CD14-positive monocyte (primary cell): Measurements from ENCODE around the gene FUT8. TPM values are rescaled to one million over a fixed set of nuclear protein-coding genes. Genes with fewer than 3 reads are reported as not detected.

Source experiments
- DNase-seq, 3 donors: peaks; one replicate each; pipeline ENCODE4 v3.0.0-alpha.2; 2011 to 2022
- H2AFZ ChIP-seq: 2 replicates; pipeline ENCODE4 v1.6.0; 2012; ENCODE audit warnings: mild to moderate bottlenecking, low read depth, low read length, inconsistent platforms; ENCODE audit not compliant: insufficient read depth, poor library complexity, severe bottlenecking
- H3K27ac ChIP-seq, 2 donors: 1 replicate in 1 of 2; 2 replicates in 1 of 2; pipeline ENCODE4 v1.5.1; 2012 to 2013; ENCODE audit warnings: low read length in 2 of 2, control low read depth in 1 of 2, inconsistent platforms in 1 of 2, low read depth in 1 of 2, mild to moderate bottlenecking in 1 of 2
- H3K27me3 ChIP-seq, 2 donors: one replicate each; pipeline versions ENCODE4 v1.6.0 to v1.6.1; 2011 to 2013; ENCODE audit warnings: low read length in 2 of 2; ENCODE audit not compliant: control insufficient read depth in 2 of 2, insufficient read depth in 2 of 2
- H3K36me3 ChIP-seq, 2 donors: replicated peaks in 1 of 2; 1 replicate in 1 of 2; 2 replicates in 1 of 2; pipeline versions ENCODE4 v1.5.1 to v1.6.1; 2012 to 2013; ENCODE audit warnings: low read length in 2 of 2, control low read depth in 1 of 2, inconsistent platforms in 1 of 2, mild to moderate bottlenecking in 1 of 2; ENCODE audit not compliant: insufficient read depth in 2 of 2, control insufficient read depth in 1 of 2
- H3K4me1 ChIP-seq, 2 donors: 1 replicate in 1 of 2; 2 replicates in 1 of 2; pipeline versions ENCODE4 v1.5.1 to v1.6.1; 2012 to 2013; ENCODE audit warnings: low read length in 2 of 2, control low read depth in 1 of 2, inconsistent platforms in 1 of 2, mild to moderate bottlenecking in 1 of 2, moderate library complexity in 1 of 2; ENCODE audit not compliant: insufficient read depth in 2 of 2, control insufficient read depth in 1 of 2
- H3K4me2 ChIP-seq: replicated peaks from 2 replicates; pipeline ENCODE3; 2012; ENCODE audit warnings: low read length, moderate library complexity, mild to moderate bottlenecking; ENCODE audit not compliant: poor library complexity, severe bottlenecking; ENCODE audit errors: extremely low read depth
- H3K4me3 ChIP-seq, 3 experiments: fragments of 200-600 bp in 1 of 3; sonication (generic) in 1 of 3; replicated peaks in 1 of 3; 1 replicate in 2 of 3; 2 replicates in 1 of 3; pipeline ENCODE4 v1.5.1; 2011 to 2013; ENCODE audit warnings: low read length in 3 of 3, mild to moderate bottlenecking in 3 of 3, control low read depth in 2 of 3, low read depth in 2 of 3, inconsistent platforms in 1 of 3, moderate library complexity in 1 of 3
- H3K79me2 ChIP-seq: 2 replicates; pipeline ENCODE4 v1.6.0; 2012; ENCODE audit warnings: mild to moderate bottlenecking, control low read depth, inconsistent platforms, low read length, moderate library complexity; ENCODE audit not compliant: insufficient read depth
- H3K9ac ChIP-seq: 2 replicates; pipeline ENCODE4 v1.6.0; 2017; ENCODE audit warnings: low read length, mild to moderate bottlenecking; ENCODE audit not compliant: insufficient read depth, poor library complexity, severe bottlenecking
- H3K9me3 ChIP-seq, 2 donors: replicated peaks in 1 of 2; 1 replicate in 1 of 2; 2 replicates in 1 of 2; pipeline versions ENCODE4 v1.5.1 to v1.6.1; 2012 to 2013; ENCODE audit warnings: low read length in 2 of 2, control low read depth in 1 of 2; ENCODE audit not compliant: control insufficient read depth in 1 of 2, insufficient read depth in 1 of 2
- H4K20me1 ChIP-seq: 2 replicates; pipeline ENCODE4 v1.6.0; 2012; ENCODE audit warnings: mild to moderate bottlenecking, low read length, control low read depth, moderate library complexity; ENCODE audit not compliant: insufficient read depth
- H3K27ac Mint-ChIP-seq, 7 donors: one replicate each; pipeline ENCODE4 v1.8.0; 2020; ENCODE audit warnings: mild to moderate bottlenecking in 7 of 7, mixed read lengths in 7 of 7, moderate library complexity in 6 of 7, inconsistent platforms in 2 of 7
- H3K27me3 Mint-ChIP-seq, 3 donors: one replicate each; pipeline ENCODE4 v1.8.0; 2021 to 2022; ENCODE audit warnings: low read depth in 3 of 3, mild to moderate bottlenecking in 3 of 3, mixed read lengths in 3 of 3, moderate library complexity in 3 of 3, inconsistent platforms in 1 of 3
- H3K36me3 Mint-ChIP-seq, 2 donors: one replicate each; pipeline ENCODE4 v1.8.0; 2020; ENCODE audit warnings: mixed read lengths in 2 of 2, inconsistent platforms in 1 of 2, mild to moderate bottlenecking in 1 of 2
- H3K4me1 Mint-ChIP-seq: one replicate; pipeline ENCODE4 v1.8.0; 2020; ENCODE audit warnings: mild to moderate bottlenecking, mixed read lengths
- H3K4me3 Mint-ChIP-seq, 2 donors: one replicate each; pipeline ENCODE4 v1.8.0; 2020; ENCODE audit warnings: mild to moderate bottlenecking in 2 of 2, mixed read lengths in 2 of 2, moderate library complexity in 1 of 2
- H3K9me3 Mint-ChIP-seq, 7 donors: one replicate each; pipeline ENCODE4 v1.8.0; 2020 to 2022; ENCODE audit warnings: mixed read lengths in 7 of 7, mild to moderate bottlenecking in 6 of 7, moderate library complexity in 6 of 7, inconsistent platforms in 2 of 7
- WGBS: methylation state at CpG from one replicate; pipeline ENCODE4 v1.1.5; 2013; ENCODE audit warnings: missing lambda C conversion rate; ENCODE audit not compliant: insufficient coverage; 5-methylcytosine and 5-hydroxymethylcytosine counted together
- intact Hi-C, 2 donors: fragments of 100-400 bp; cut with micrococcal nuclease; formaldehyde crosslinking; loops; one replicate each; pipeline versions ENCODE4 v1.15.0 to v1.15.1; 2023
- polyA plus RNA-seq, 3 donors: library from polyadenylated mRNA; depleted of rRNA in 1 of 3; unstranded in 2 of 3; stranded (reverse) in 1 of 3; fragments of 300-500 nt in 2 of 3; fragments of >200 nt in 1 of 3; fragmentation: Illumina TruSeq in 2 of 3; gene quantifications; 1 replicate in 2 of 3; 2 replicates in 1 of 3; pipeline ENCODE4 v1.2.3, GENCODE V29; 2012 to 2021
- TF ChIP-seq, protein P1 (sequence below): fragments of 200-600 bp; IDR thresholded peaks from one replicate; pipeline ENCODE4 v1.8.0; 2022; ENCODE audit warnings: antibody characterized with exemption, mild to moderate bottlenecking

Gene FUT8
- polyA plus RNA-seq, 3 donors, result 1.6 to 5.1 (median 5.0) TPM

DNA sequence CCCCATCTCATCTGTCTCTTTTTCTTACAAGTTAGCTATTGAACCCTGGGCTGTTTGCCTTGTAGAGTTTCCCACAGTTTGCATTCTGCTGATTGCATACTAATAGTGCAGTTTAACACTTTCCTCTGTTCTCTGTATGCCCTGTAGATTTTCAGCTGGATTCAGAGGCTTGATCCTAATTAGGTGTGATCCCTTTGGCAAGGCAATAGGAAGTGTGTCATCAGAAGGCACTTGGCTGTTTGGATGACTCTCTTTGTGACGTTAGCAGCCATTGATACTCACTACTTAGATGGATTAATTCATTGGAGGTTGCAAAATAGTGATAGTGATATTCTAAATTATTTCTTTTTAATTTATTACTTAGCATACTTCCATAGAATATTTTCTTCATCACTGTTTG lies 33.6 kb downstream of the FUT8 start:
- Histone ChIP-seq H3K27ac (no peak overlapping the region), H2AFZ (no peak overlapping the region), H3K36me3 (no peaks in the 10 kb centered on the region), H3K4me2 (no peak overlapping the region), H3K4me3 (no peak overlapping the region), H3K79me2 (no peaks in the 10 kb centered on the region), H3K9me3 (peaks cover 5 to 6% of the 10 kb centered on the region in 2 donors), H3K27me3 (no peaks in the 10 kb centered on the region), H4K20me1 (no peaks in the 10 kb centered on the region), H3K4me1 (no peaks in the 10 kb centered on the region), H3K9ac (no peak overlapping the region)
- TF ChIP-seq, protein P1, sequence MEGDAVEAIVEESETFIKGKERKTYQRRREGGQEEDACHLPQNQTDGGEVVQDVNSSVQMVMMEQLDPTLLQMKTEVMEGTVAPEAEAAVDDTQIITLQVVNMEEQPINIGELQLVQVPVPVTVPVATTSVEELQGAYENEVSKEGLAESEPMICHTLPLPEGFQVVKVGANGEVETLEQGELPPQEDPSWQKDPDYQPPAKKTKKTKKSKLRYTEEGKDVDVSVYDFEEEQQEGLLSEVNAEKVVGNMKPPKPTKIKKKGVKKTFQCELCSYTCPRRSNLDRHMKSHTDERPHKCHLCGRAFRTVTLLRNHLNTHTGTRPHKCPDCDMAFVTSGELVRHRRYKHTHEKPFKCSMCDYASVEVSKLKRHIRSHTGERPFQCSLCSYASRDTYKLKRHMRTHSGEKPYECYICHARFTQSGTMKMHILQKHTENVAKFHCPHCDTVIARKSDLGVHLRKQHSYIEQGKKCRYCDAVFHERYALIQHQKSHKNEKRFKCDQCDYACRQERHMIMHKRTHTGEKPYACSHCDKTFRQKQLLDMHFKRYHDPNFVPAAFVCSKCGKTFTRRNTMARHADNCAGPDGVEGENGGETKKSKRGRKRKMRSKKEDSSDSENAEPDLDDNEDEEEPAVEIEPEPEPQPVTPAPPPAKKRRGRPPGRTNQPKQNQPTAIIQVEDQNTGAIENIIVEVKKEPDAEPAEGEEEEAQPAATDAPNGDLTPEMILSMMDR, result no peak
- Mint-ChIP-seq H3K9me3 (peaks cover 3 to 16% (median 9%) of the 10 kb centered on the region in 7 donors), H3K4me3 (no peak overlapping the region), H3K36me3 (peaks cover 0 to 3% of the 10 kb centered on the region in 2 donors), H3K27ac (no peak overlapping the region), H3K27me3 (peaks cover 0 to 2% (median 2%) of the 10 kb centered on the region in 3 donors), H3K4me1 (peaks cover 2% of the 10 kb centered on the region)
- WGBS, result no CpG with 5 or more reads among the region's 1 CpG
- DNase-seq, result no peak
- intact Hi-C loops, result no loop called here

DNA sequence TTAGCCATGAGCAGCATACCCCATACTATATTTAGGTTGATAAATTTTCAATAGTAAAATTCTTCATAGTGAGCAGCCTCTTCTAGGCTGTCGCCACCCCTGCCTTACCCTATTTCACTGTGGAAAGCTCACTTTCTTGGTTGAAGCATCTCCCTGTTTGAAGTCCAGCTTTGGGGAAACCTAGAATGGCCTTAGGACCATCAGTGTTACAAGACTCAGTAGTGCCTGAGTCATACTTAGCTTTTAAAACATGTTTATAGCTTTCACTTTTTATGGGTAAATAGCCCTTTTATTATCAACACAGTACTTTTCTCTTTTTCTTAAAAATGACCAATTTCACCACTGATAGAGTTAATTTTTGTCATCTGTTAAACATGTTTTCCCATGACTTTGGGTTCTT lies 37.1 kb downstream of the FUT8 start:
- H3K9me3 Mint-ChIP-seq, result peaks cover 9 to 19% (median 16%) of the 10 kb centered on the region in 7 donors
- peaks cover 2% of the 10 kb centered on the region for H3K4me1 Mint-ChIP-seq
- no peaks in the 10 kb centered on the region for H3K4me1 ChIP-seq
- no peaks in the 10 kb centered on the region for H4K20me1 ChIP-seq
- no peak overlapping the region for H3K4me3 Mint-ChIP-seq
- no peaks in the 10 kb centered on the region for H3K36me3 ChIP-seq
- H2AFZ ChIP-seq, result no peak overlapping the region
- H3K27me3 Mint-ChIP-seq, result peaks cover 0 to 2% (median 2%) of the 10 kb centered on the region in 3 donors
- no peak overlapping the region for H3K4me3 ChIP-seq
- DNase-seq, result no peak
- peaks cover 13 to 16% of the 10 kb centered on the region in 2 donors for H3K9me3 ChIP-seq
- TF ChIP-seq, protein P1, result no peak
- H3K27ac ChIP-seq, result no peak overlapping the region
- no peak overlapping the region for H3K4me2 ChIP-seq
- WGBS, result no CpG with 5 or more reads among the region's 1 CpG
- intact Hi-C loops, result no loop called here
- H3K9ac ChIP-seq, result no peak overlapping the region
- H3K79me2 ChIP-seq, result no peaks in the 10 kb centered on the region
- no peaks in the 10 kb centered on the region for H3K27me3 ChIP-seq
- peaks cover 0 to 3% of the 10 kb centered on the region in 2 donors for H3K36me3 Mint-ChIP-seq
- H3K27ac Mint-ChIP-seq, result no peak overlapping the region
